ENCODE data around the gene TMCC3. TPM values are rescaled to one million over a fixed set of nuclear protein-coding genes. Genes with fewer than 3 reads are reported as not detected.
"Not testable (repeated sequence)": the region's sequence is repeated elsewhere in the genome, so short reads cannot be mapped to it uniquely, and the experiment has no call there.

TMCC3 gene
- total RNA-seq, 2 donors from 2014 or later, result 2.5 to 4.2 TPM

- Mint-ChIP-seq H3K27ac (no peak overlapping the region), H3K36me3 (ENCODE audit: low read depth) (peaks cover 11% of the 10 kb centered on the region), H3K4me3 (no peak overlapping the region), H3K9me3 (peaks cover 35% of the 10 kb centered on the region), H3K4me1 (peaks cover 4% of the 10 kb centered on the region), H3K27me3 (ENCODE audit: insufficient read depth) (no peaks in the 10 kb centered on the region)
- WGBS, 2 experiments (ENCODE audit: insufficient coverage in 1 of 2, insufficient read length in 1 of 2), result 50 to 78% methylated on average over 3 to 6 of the region's 7 CpGs
- no peak overlapping the region for H3K27ac ChIP-seq (ENCODE audit: low read depth, low read length)
- no peak overlapping the region for H3K9ac ChIP-seq (ENCODE audit: extremely low read depth, low read length, poor library complexity, severe bottlenecking)
- no peaks in the 10 kb centered on the region for H3K27me3 ChIP-seq (ENCODE audit: control insufficient read depth, insufficient read depth, low read length, poor library complexity, severe bottlenecking)
- no peak overlapping the region for H3K4me3 ChIP-seq (ENCODE audit: low read length)
- H3K4me1 ChIP-seq (ENCODE audit: control insufficient read depth, insufficient read depth, low read length), result no peaks in the 10 kb centered on the region
- no peaks in the 10 kb centered on the region for H3K36me3 ChIP-seq (ENCODE audit: control insufficient read depth, insufficient read depth, low read length)
- peak; percentile 82 for DNase-seq
- peak; percentile 82 for TF ChIP-seq CTCF (conservative IDR thresholded peaks at IDR 0.05)
- H3K9me3 ChIP-seq (ENCODE audit: control insufficient read depth, low read length), result peaks cover 31% of the 10 kb centered on the region
Measured at GRCh38 chr12:94603434-94604365, 46.7 kb downstream of the TMCC3 start.

- no peaks in the 10 kb centered on the region for H3K27me3 ChIP-seq (ENCODE audit: control insufficient read depth, insufficient read depth, low read length, poor library complexity, severe bottlenecking)
- 99 to 100% methylated on average over 2 to 4 of the region's 4 CpGs for WGBS, 2 experiments (ENCODE audit: insufficient coverage in 1 of 2, insufficient read length in 1 of 2)
- H3K4me3 Mint-ChIP-seq, result no peak overlapping the region
Measured at GRCh38 chr12:94602024-94602423, 48.3 kb downstream of the TMCC3 start.

GRCh38 chr12:94601307-94601706, 49.0 kb downstream of the TMCC3 start:
- not testable (repeated sequence) for H3K4me1 ChIP-seq (ENCODE audit: control insufficient read depth, insufficient read depth, low read length); H3K36me3 Mint-ChIP-seq (ENCODE audit: low read depth); H3K4me3 Mint-ChIP-seq; H3K4me1 Mint-ChIP-seq; H3K27me3 ChIP-seq (ENCODE audit: control insufficient read depth, insufficient read depth, low read length, poor library complexity, severe bottlenecking); H3K27ac Mint-ChIP-seq; H3K27me3 Mint-ChIP-seq (ENCODE audit: insufficient read depth); H3K27ac ChIP-seq (ENCODE audit: low read depth, low read length); H3K36me3 ChIP-seq (ENCODE audit: control insufficient read depth, insufficient read depth, low read length); H3K4me3 ChIP-seq (ENCODE audit: low read length); H3K9ac ChIP-seq (ENCODE audit: extremely low read depth, low read length, poor library complexity, severe bottlenecking); DNase-seq
- H3K9me3 Mint-ChIP-seq, result peaks cover 15% of the 10 kb centered on the region
- 92% methylated on average over 5 of the region's 5 CpGs; no CpG with 5 or more reads in 1 of the 2 experiments for WGBS, 2 experiments (ENCODE audit: insufficient coverage in 1 of 2, insufficient read length in 1 of 2)
- H3K9me3 ChIP-seq (ENCODE audit: control insufficient read depth, low read length), result peaks cover 11% of the 10 kb centered on the region

More at GRCh38 chr12:94602024-94602423, 48.3 kb downstream of the TMCC3 start:
- no peak for DNase-seq
- TF ChIP-seq CTCF (conservative IDR thresholded peaks at IDR 0.05), result no peak
- H3K27me3 Mint-ChIP-seq (ENCODE audit: insufficient read depth), result no peaks in the 10 kb centered on the region
- Histone ChIP-seq H3K4me3 (ENCODE audit: low read length) (no peak overlapping the region), H3K36me3 (ENCODE audit: control insufficient read depth, insufficient read depth, low read length) (no peaks in the 10 kb centered on the region), H3K9me3 (ENCODE audit: control insufficient read depth, low read length) (peaks cover 18% of the 10 kb centered on the region), H3K9ac (ENCODE audit: extremely low read depth, low read length, poor library complexity, severe bottlenecking) (no peak overlapping the region), H3K27ac (ENCODE audit: low read depth, low read length) (no peak overlapping the region), H3K4me1 (ENCODE audit: control insufficient read depth, insufficient read depth, low read length) (no peaks in the 10 kb centered on the region)
- no peak overlapping the region for H3K27ac Mint-ChIP-seq
- H3K9me3 Mint-ChIP-seq, result peaks cover 22% of the 10 kb centered on the region
- peaks cover 4% of the 10 kb centered on the region for H3K4me1 Mint-ChIP-seq
- peaks cover 9% of the 10 kb centered on the region for H3K36me3 Mint-ChIP-seq (ENCODE audit: low read depth)

Data from endodermal cell (in vitro differentiated cells).